ENCODE measurements around the gene SLC2A5. TPM values are rescaled to one million over a fixed set of nuclear protein-coding genes. Genes with fewer than 3 reads are reported as not detected.

Gene SLC2A5
- total RNA-seq, 1 donor from 2014 or later, result 0.82 TPM

GRCh38 chr1:9066945-9067807 is 2.3 kb downstream of the SLC2A5 start:
- FAIRE-seq (no peak), DNase-seq (ENCODE audit: low spot score in 2 of 2) (no peak)

- DNase-seq (ENCODE audit: low spot score in 2 of 2) (no peak), FAIRE-seq (no peak)
Measured at GRCh38 chr1:9065213-9065751, 4.2 kb downstream of the SLC2A5 start.

- FAIRE-seq (no peak), DNase-seq (ENCODE audit: low spot score in 2 of 2) (no peak)
Measured at GRCh38 chr1:9062846-9063245, 6.6 kb downstream of the SLC2A5 start.

- FAIRE-seq, result no peak
- DNase-seq (ENCODE audit: low spot score in 2 of 2), result no peak
Measured at GRCh38 chr1:9062021-9062471, 7.4 kb downstream of the SLC2A5 start.

GRCh38 chr1:9061252-9061960 is 8.0 kb downstream of the SLC2A5 start:
- no peak for DNase-seq (ENCODE audit: low spot score in 2 of 2)
- FAIRE-seq, result no peak

- no peak for DNase-seq (ENCODE audit: low spot score in 2 of 2)
- FAIRE-seq, result no peak
Measured at GRCh38 chr1:9059891-9060744, 9.3 kb downstream of the SLC2A5 start.

- DNase-seq (ENCODE audit: low spot score in 2 of 2) (no peak), FAIRE-seq (no peak)
Measured at GRCh38 chr1:9058465-9058864, 11.0 kb downstream of the SLC2A5 start.

- DNase-seq (ENCODE audit: low spot score in 2 of 2) (no peak), FAIRE-seq (no peak)
Measured at GRCh38 chr1:9057851-9058250, 11.6 kb downstream of the SLC2A5 start.

- DNase-seq (ENCODE audit: low spot score in 2 of 2) (no peak), FAIRE-seq (no peak)
Measured at GRCh38 chr1:9052272-9053049, 17.0 kb downstream of the SLC2A5 start.

- DNase-seq (ENCODE audit: low spot score in 2 of 2) (no peak), FAIRE-seq (no peak)
Measured at GRCh38 chr1:9051379-9051778, 18.1 kb downstream of the SLC2A5 start.

- no peak for DNase-seq (ENCODE audit: low spot score in 2 of 2)
- FAIRE-seq, result no peak
Measured at GRCh38 chr1:9050803-9051202, 18.6 kb downstream of the SLC2A5 start.

- DNase-seq (ENCODE audit: low spot score in 2 of 2), result no peak
- no peak for FAIRE-seq
Measured at GRCh38 chr1:9048551-9048950, 20.9 kb downstream of the SLC2A5 start.

- FAIRE-seq (no peak), DNase-seq (ENCODE audit: low spot score in 2 of 2) (no peak)
Measured at GRCh38 chr1:9047019-9047418, 22.4 kb downstream of the SLC2A5 start.

GRCh38 chr1:9045861-9046510 is 23.4 kb downstream of the SLC2A5 start:
- no peak for FAIRE-seq
- no peak for DNase-seq (ENCODE audit: low spot score in 2 of 2)

GRCh38 chr1:9044236-9044635 is 25.2 kb downstream of the SLC2A5 start:
- FAIRE-seq, result no peak
- no peak for DNase-seq (ENCODE audit: low spot score in 2 of 2)

- no peak for FAIRE-seq
- no peak for DNase-seq (ENCODE audit: low spot score in 2 of 2)
Measured at GRCh38 chr1:9042272-9042671, 27.2 kb downstream of the SLC2A5 start.

- FAIRE-seq, result no peak
- DNase-seq (ENCODE audit: low spot score in 2 of 2), result no peak
Measured at GRCh38 chr1:9041116-9041779, 28.2 kb downstream of the SLC2A5 start.

GRCh38 chr1:9040659-9041030 is 28.8 kb downstream of the SLC2A5 start:
- FAIRE-seq (no peak), DNase-seq (ENCODE audit: low spot score in 2 of 2) (no peak)
